Measurements from ENCODE around the gene EIF4G3.

The EIF4G3 gene

GRCh38 chr1:20821466-20821865 lies 355.2 kb downstream of the EIF4G3 start:
- Histone ChIP-seq H3K27ac (ENCODE audit: low read depth, low read length, poor library complexity, severe bottlenecking) (no peak overlapping the region), H3K36me3 (ENCODE audit: insufficient read depth, low read length) (peaks cover 36% of the 10 kb centered on the region), H3K4me3 (ENCODE audit: low read depth, low read length, poor library complexity, severe bottlenecking) (no peak overlapping the region), H3F3A (ENCODE audit: insufficient read depth, low read length) (no peaks in the 10 kb centered on the region), H2AFZ (ENCODE audit: low read length) (no peak overlapping the region), H3K9ac (ENCODE audit: low read length) (no peak overlapping the region), H3K9me2 (ENCODE audit: low read depth, low read length) (no peaks in the 10 kb centered on the region), H3K27me3 (ENCODE audit: insufficient read depth, low read length) (no peaks in the 10 kb centered on the region), H3K79me2 (ENCODE audit: insufficient read depth, low read length) (no peaks in the 10 kb centered on the region), H4K20me1 (ENCODE audit: insufficient read depth, low read length) (no peaks in the 10 kb centered on the region), H3K4me1 (ENCODE audit: insufficient read depth, low read length, severe bottlenecking) (no peaks in the 10 kb centered on the region), H3K9me3 (ENCODE audit: low read length) (no peaks in the 10 kb centered on the region), H3K4me2 (ENCODE audit: low read length) (no peak overlapping the region)
- TF ChIP-seq EZH2 (IDR thresholded peaks at IDR 0.05; ENCODE audit: borderline replicate concordance, low read length) (no peak), CTCF (IDR thresholded peaks at IDR 0.05; ENCODE audit: low read length) (no peak)

GRCh38 chr1:20819818-20820217 lies 356.9 kb downstream of the EIF4G3 start:
- no peaks in the 10 kb centered on the region for H3K9me3 ChIP-seq (ENCODE audit: low read length)
- TF ChIP-seq CTCF (IDR thresholded peaks at IDR 0.05; ENCODE audit: low read length) (no peak), EZH2 (IDR thresholded peaks at IDR 0.05; ENCODE audit: borderline replicate concordance, low read length) (no peak)
- no peak overlapping the region for H3K4me2 ChIP-seq (ENCODE audit: low read length)
- no peaks in the 10 kb centered on the region for H4K20me1 ChIP-seq (ENCODE audit: insufficient read depth, low read length)
- no peaks in the 10 kb centered on the region for H3K4me1 ChIP-seq (ENCODE audit: insufficient read depth, low read length, severe bottlenecking)
- H2AFZ ChIP-seq (ENCODE audit: low read length) = no peak overlapping the region
- no peaks in the 10 kb centered on the region for H3F3A ChIP-seq (ENCODE audit: insufficient read depth, low read length)
- no peak overlapping the region for H3K27ac ChIP-seq (ENCODE audit: low read depth, low read length, poor library complexity, severe bottlenecking)
- H3K9ac ChIP-seq (ENCODE audit: low read length) = no peak overlapping the region
- H3K36me3 ChIP-seq (ENCODE audit: insufficient read depth, low read length) = peaks cover 34% of the 10 kb centered on the region
- H3K27me3 ChIP-seq (ENCODE audit: insufficient read depth, low read length) = no peaks in the 10 kb centered on the region
- no peaks in the 10 kb centered on the region for H3K9me2 ChIP-seq (ENCODE audit: low read depth, low read length)
- no peaks in the 10 kb centered on the region for H3K79me2 ChIP-seq (ENCODE audit: insufficient read depth, low read length)
- no peak overlapping the region for H3K4me3 ChIP-seq (ENCODE audit: low read depth, low read length, poor library complexity, severe bottlenecking)

GRCh38 chr1:20814534-20814871 lies 362.2 kb downstream of the EIF4G3 start:
- H4K20me1 ChIP-seq (ENCODE audit: insufficient read depth, low read length) = no peaks in the 10 kb centered on the region
- H2AFZ ChIP-seq (ENCODE audit: low read length) = no peak overlapping the region
- no peaks in the 10 kb centered on the region for H3K27me3 ChIP-seq (ENCODE audit: insufficient read depth, low read length)
- no peaks in the 10 kb centered on the region for H3F3A ChIP-seq (ENCODE audit: insufficient read depth, low read length)
- H3K9me3 ChIP-seq (ENCODE audit: low read length) = no peaks in the 10 kb centered on the region
- no peak overlapping the region for H3K4me2 ChIP-seq (ENCODE audit: low read length)
- no peak overlapping the region for H3K27ac ChIP-seq (ENCODE audit: low read depth, low read length, poor library complexity, severe bottlenecking)
- H3K4me1 ChIP-seq (ENCODE audit: insufficient read depth, low read length, severe bottlenecking) = no peaks in the 10 kb centered on the region
- H3K79me2 ChIP-seq (ENCODE audit: insufficient read depth, low read length) = no peaks in the 10 kb centered on the region
- no peak overlapping the region for H3K9ac ChIP-seq (ENCODE audit: low read length)
- H3K4me3 ChIP-seq (ENCODE audit: low read depth, low read length, poor library complexity, severe bottlenecking) = no peak overlapping the region
- TF ChIP-seq CTCF (IDR thresholded peaks at IDR 0.05; ENCODE audit: low read length) = no peak
- peaks cover 37% of the 10 kb centered on the region for H3K36me3 ChIP-seq (ENCODE audit: insufficient read depth, low read length)
- no peaks in the 10 kb centered on the region for H3K9me2 ChIP-seq (ENCODE audit: low read depth, low read length)

Measured in OCI-LY1 (cell line).